ENCODE data around the gene SLC43A1. TPM values are rescaled to one million over a fixed set of nuclear protein-coding genes. Genes with fewer than 3 reads are reported as not detected.
"Not testable (repeated sequence)": the region's sequence is repeated elsewhere in the genome, so short reads cannot be mapped to it uniquely, and the experiment has no call there.

Gene SLC43A1
- total RNA-seq, 1 donor from 2014 or later = 3.3 TPM

DNA sequence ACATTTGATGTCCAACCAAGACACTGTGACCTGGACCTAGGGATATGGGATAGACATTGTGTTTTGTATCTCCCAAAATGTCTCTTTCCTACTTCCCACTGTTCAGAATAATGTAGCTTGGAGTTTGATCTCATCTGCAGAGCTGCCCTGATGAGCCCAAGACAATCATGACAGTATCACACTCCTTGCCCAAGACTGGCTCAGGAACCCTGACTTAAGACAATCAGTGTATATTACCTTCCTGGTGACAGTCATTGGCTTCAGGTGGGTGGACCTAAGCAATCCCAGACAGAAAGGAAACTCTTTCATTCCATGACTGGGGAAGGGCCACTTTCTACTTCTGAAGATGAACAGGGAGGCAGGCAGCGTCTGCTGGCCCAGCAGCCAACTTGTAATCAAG is 69.4 kb downstream of the SLC43A1 start:
- no peaks in the 10 kb centered on the region for H3K9me3 Mint-ChIP-seq
- TF ChIP-seq, protein P1, sequence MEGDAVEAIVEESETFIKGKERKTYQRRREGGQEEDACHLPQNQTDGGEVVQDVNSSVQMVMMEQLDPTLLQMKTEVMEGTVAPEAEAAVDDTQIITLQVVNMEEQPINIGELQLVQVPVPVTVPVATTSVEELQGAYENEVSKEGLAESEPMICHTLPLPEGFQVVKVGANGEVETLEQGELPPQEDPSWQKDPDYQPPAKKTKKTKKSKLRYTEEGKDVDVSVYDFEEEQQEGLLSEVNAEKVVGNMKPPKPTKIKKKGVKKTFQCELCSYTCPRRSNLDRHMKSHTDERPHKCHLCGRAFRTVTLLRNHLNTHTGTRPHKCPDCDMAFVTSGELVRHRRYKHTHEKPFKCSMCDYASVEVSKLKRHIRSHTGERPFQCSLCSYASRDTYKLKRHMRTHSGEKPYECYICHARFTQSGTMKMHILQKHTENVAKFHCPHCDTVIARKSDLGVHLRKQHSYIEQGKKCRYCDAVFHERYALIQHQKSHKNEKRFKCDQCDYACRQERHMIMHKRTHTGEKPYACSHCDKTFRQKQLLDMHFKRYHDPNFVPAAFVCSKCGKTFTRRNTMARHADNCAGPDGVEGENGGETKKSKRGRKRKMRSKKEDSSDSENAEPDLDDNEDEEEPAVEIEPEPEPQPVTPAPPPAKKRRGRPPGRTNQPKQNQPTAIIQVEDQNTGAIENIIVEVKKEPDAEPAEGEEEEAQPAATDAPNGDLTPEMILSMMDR (IDR thresholded peaks at IDR 0.05; ENCODE audit: unreplicated experiment) = no peak
- no peaks in the 10 kb centered on the region for H3K36me3 Mint-ChIP-seq
- no peak overlapping the region for H3K27ac Mint-ChIP-seq
- no peak for DNase-seq (ENCODE audit: low spot score in 2 of 2, unreplicated experiment in 2 of 2)
- H3K4me1 Mint-ChIP-seq = no peaks in the 10 kb centered on the region
- H3K27me3 Mint-ChIP-seq (ENCODE audit: low read depth) = peaks cover 54% of the 10 kb centered on the region
- H3K4me3 Mint-ChIP-seq = no peak overlapping the region

DNA sequence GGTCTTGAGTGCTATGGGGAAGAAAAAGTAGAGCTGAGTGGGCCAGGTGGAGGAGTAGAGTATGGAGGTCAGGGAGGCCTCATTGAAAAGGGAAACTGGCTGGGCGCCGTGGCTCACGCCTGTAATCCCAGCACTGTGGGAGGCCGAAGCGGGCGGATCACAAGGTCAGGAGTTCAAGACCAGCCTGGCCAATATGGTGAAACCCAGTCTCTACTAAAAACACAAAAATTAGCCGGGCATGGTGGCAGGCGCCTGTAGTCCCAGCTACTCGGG is 70.4 kb downstream of the SLC43A1 start:
- not testable (repeated sequence) for DNase-seq (ENCODE audit: low spot score in 2 of 2, unreplicated experiment in 2 of 2); H3K36me3 Mint-ChIP-seq; H3K27ac Mint-ChIP-seq; H3K4me1 Mint-ChIP-seq; H3K4me3 Mint-ChIP-seq; H3K9me3 Mint-ChIP-seq
- H3K27me3 Mint-ChIP-seq (ENCODE audit: low read depth) = peaks cover 47% of the 10 kb centered on the region

DNA sequence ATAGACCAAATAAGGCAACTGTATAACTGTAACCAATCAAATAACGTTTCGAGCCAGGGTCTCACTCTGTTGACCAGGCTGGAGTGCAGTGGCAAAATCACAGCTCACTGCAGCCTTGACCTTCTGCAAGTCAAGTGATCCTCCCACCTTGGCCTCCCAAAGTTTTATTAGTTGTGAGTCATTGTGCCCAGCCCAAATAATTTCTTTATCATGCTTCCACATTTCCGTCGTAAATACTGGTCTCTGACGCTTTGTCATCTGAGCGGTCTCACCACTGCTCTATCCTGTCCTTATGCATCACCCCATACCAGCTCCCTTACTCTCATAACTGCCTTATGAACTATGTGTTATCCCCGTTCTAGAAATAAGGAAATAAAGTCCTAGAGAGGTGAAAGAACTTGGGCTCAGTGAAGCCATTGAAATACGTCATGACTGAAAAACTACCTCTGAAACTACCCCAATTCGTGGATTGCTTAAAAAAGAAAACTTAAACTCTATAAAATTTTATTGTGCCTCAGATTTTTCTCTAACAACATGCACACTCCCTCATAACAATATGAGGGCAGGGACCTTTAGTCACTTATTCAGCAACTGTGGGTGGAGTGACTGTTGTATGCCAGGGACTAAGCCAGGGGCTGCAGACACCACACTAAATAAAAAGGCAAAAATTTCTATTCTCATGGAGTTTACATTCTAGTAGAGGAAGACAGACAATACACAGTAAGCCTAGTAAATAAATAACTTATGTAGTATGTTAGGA is 71.0 kb downstream of the SLC43A1 start:
- H3K36me3 Mint-ChIP-seq = no peaks in the 10 kb centered on the region
- no peak overlapping the region for H3K27ac Mint-ChIP-seq
- no peaks in the 10 kb centered on the region for H3K4me1 Mint-ChIP-seq
- TF ChIP-seq, protein P1 (IDR thresholded peaks at IDR 0.05; ENCODE audit: unreplicated experiment) = no peak
- no peaks in the 10 kb centered on the region for H3K9me3 Mint-ChIP-seq
- no peak overlapping the region for H3K4me3 Mint-ChIP-seq
- DNase-seq (ENCODE audit: low spot score in 2 of 2, unreplicated experiment in 2 of 2) = no peak
- peaks cover 44% of the 10 kb centered on the region for H3K27me3 Mint-ChIP-seq (ENCODE audit: low read depth)

DNA sequence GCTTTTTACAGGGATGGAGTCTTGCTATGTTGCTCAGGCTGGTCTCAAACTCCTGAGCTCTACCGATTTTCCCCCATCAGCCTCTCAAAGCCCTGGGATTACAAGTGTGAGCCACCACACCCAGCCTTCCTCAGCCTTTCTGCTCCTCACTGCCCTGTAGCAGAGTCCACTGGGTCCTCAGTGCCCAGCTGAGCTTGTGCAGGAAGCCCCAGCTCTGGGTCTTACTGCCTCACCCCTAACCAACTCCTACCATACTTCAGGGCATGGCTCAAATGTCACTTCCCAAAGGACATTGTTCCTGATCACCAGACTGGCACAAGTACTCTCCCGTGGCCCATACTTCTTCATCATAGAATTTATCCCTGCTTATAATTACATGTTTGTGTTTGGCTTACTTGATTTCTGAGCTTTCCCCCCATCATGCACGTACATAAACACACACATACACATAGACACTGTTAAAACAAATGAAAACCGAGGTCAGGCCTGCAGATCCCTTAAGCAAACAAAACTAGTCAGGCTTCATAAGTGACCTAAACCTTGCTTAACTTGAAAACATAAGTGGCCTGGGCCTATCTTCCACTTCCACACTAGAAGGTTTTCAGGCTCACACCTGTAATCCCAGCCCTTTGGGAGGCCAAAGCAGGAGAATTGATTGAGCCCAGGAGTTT is 74.6 kb downstream of the SLC43A1 start:
- H3K9me3 Mint-ChIP-seq = no peaks in the 10 kb centered on the region
- DNase-seq (ENCODE audit: low spot score in 2 of 2, unreplicated experiment in 2 of 2) = no peak
- H3K36me3 Mint-ChIP-seq = no peaks in the 10 kb centered on the region
- H3K27ac Mint-ChIP-seq = no peak overlapping the region
- H3K4me3 Mint-ChIP-seq = no peak overlapping the region
- no peaks in the 10 kb centered on the region for H3K4me1 Mint-ChIP-seq
- TF ChIP-seq, protein P1 (IDR thresholded peaks at IDR 0.05; ENCODE audit: unreplicated experiment) = no peak
- peaks cover 30% of the 10 kb centered on the region for H3K27me3 Mint-ChIP-seq (ENCODE audit: low read depth)

DNA sequence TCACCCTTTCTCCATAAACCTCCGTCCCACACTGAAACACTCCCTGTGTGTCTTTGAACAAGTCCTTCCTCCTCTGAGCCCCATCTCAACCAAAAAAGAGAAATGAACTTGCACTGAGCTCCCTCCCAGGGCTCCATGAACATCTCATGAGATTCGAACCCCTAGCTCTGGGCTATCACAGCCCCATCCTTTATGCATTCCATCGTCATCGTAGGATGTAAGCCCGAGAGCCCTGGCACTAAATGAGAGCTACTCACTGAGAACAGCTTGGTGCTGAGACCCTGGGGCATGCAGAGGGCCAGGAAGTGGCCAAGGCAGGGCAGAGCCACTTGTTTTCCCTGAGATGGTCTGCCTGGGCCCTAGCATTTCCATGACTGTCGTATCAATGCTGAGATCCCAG is 75.7 kb downstream of the SLC43A1 start:
- H3K27ac Mint-ChIP-seq = no peak overlapping the region
- H3K4me1 Mint-ChIP-seq = no peaks in the 10 kb centered on the region
- peaks cover 28% of the 10 kb centered on the region for H3K27me3 Mint-ChIP-seq (ENCODE audit: low read depth)
- TF ChIP-seq, protein P1 (IDR thresholded peaks at IDR 0.05; ENCODE audit: unreplicated experiment) = no peak
- H3K36me3 Mint-ChIP-seq = no peaks in the 10 kb centered on the region
- no peaks in the 10 kb centered on the region for H3K9me3 Mint-ChIP-seq
- DNase-seq (ENCODE audit: low spot score in 2 of 2, unreplicated experiment in 2 of 2) = no peak
- no peak overlapping the region for H3K4me3 Mint-ChIP-seq
